Dermis microvascular lymphatic vessel endothelial cell (primary cell): ENCODE measurements around the gene TEX19. TPM values are rescaled to one million over a fixed set of nuclear protein-coding genes. Genes with fewer than 3 reads are reported as not detected.

Experiments
- DNase-seq, 2 donors: peaks; one replicate each; pipeline versions ENCODE4 v3.0.0 to v3.0.0-alpha.2; 2010; ENCODE audit warnings: low read depth in 2 of 2
- total RNA-seq: library from RNA; depleted of rRNA; stranded (reverse); fragments of >200 nt; gene quantifications from 2 replicates; pipeline ENCODE4 v1.2.1, GENCODE V29; 2014

Gene TEX19
- total RNA-seq, 1 donor from 2014 or later: not detected

GRCh38 chr17:82321947-82322466, 37.0 kb upstream of the TEX19 start:
- DNase-seq: no peak

- DNase-seq: no peak
These were observed 36.3 kb upstream of the TEX19 start for GRCh38 chr17:82322526-82323453.

GRCh38 chr17:82323514-82324234, 35.4 kb upstream of the TEX19 start:
- DNase-seq: no peak

DNA sequence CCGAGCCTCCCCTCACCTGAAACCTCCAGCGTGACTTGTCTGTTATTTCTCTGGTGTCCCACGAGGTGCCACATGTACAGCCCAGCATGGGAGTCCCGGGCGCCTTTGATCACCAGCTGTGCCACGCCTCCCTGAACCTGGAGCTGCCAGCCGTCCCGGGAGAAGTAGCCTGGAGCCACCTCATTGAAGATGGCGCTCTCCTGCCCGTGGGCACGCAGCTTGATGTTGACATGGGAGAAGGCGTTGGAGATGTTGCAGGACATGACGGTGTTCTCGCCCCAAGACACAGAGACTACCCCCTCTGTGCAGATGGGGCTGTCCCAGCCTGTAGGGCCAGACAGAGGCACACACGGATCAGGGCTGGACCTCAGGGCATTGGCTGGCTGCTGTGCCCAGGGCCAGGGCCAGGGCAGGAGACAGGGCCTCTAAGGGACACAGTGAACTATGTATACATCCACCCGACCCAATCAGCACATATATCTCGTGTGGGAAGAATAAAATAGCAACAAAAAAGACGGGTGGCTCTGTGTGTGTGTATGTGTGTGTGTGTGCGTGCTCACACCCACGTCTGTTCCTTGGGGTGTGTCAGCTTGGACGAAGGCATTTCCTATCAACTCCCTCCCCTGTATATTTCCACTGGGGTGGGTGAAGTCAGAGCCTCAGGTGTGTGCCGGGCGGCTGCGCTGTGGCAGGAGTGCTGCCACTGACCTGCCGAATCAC, 34.3 kb upstream of the TEX19 start:
- DNase-seq: no peak

- no peak for DNase-seq
These were observed 33.5 kb upstream of the TEX19 start for GRCh38 chr17:82325286-82326180.

- no peak for DNase-seq
These were observed 31.8 kb upstream of the TEX19 start for GRCh38 chr17:82327289-82327688.

GRCh38 chr17:82327757-82328140, 31.3 kb upstream of the TEX19 start:
- DNase-seq: no peak

GRCh38 chr17:82328141-82328993, 30.7 kb upstream of the TEX19 start:
- DNase-seq: no peak

GRCh38 chr17:82328994-82329507, 30.0 kb upstream of the TEX19 start:
- no peak for DNase-seq

DNA sequence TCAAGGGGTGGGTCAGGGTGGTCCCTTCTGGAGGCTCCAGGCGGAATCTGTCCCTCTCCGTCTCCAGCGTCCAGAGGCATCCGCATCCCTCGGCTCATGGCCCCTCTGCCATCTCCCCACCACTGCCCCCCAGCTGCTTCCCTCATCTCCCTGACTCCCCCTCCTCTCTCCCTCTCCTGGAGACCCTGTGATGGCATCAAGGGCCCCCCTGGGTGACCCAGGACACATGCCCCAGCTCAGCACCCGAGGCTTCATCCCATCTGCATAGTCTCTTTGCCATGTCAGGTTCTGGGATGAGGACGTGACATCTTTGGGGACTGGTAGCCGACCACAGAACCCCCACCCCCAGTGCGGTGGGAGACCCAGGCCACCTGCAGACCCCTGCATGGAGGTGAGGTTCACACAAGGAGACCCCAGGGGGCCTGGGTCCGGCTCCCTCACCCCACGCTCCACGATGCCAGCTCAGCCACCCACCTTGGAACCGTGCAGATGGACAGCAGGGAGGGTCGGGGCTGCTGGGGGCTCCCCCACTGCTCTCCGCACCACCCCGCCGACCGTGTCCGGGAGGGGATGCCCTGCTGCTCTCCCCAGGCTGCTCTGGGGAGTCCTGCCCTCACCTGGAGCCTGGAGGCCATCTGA, 29.2 kb upstream of the TEX19 start:
- DNase-seq: no peak

- peak; percentile 25 to 47 for DNase-seq
These were observed 28.5 kb upstream of the TEX19 start for GRCh38 chr17:82330322-82331239.

DNA sequence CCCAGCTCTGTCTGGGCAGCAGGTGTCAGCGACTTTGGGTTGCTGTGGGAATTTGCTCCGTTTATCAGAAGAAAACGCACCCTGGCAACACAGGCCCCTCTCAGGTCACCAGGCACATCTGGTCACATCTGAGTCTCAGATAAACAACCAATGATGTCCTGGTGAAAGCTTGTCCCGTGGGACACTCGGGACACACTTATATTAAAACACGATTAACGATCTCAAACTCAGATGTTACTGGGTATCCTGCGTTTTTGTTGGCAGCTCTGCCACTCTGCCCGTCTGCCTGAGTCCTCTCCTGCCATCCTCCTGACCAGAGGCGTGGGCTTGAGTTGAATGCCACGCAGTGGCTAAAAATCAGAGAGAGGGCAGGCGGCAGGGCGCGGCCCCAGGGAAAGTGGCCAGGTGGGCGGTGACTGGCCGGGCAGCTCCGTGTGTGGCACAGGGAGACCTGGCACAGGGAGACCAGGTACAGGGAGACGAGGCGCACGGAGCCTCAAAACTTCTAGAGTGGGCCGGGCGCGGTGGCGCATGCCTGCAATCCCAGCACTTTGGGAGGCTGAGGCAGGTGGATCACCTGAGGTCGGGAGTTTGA, 27.6 kb upstream of the TEX19 start:
- DNase-seq: no peak

DNA sequence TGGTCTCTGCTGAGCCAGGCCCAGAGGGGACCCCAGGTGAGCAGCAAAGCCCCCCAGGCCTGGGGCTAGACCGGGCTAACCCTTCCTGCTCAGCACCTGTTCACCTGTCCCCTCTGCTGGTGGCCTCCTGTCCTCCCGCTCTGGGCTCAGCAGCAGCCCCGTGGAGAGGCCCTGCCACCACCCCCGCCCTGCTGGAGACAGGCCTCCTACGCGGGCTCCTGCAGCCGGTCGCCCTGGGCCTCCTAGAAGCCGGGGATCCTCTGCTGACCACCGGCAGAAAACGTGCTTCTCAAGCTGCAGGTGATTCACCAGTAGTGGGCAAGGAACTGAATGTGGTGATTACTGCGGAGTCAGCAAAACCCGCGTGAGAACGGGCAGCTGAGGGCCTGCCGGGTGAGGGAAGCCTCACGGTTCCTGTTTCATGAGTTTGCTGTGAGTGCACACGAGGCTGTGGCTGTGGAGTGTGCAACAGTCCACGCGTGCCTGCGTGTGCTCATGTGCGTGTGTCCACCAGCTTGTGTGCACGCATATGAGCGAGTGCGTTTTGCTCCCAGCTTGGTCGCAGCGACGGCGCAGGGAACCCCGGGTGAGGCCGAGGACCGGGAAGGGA, 26.3 kb upstream of the TEX19 start:
- DNase-seq: no peak

DNA sequence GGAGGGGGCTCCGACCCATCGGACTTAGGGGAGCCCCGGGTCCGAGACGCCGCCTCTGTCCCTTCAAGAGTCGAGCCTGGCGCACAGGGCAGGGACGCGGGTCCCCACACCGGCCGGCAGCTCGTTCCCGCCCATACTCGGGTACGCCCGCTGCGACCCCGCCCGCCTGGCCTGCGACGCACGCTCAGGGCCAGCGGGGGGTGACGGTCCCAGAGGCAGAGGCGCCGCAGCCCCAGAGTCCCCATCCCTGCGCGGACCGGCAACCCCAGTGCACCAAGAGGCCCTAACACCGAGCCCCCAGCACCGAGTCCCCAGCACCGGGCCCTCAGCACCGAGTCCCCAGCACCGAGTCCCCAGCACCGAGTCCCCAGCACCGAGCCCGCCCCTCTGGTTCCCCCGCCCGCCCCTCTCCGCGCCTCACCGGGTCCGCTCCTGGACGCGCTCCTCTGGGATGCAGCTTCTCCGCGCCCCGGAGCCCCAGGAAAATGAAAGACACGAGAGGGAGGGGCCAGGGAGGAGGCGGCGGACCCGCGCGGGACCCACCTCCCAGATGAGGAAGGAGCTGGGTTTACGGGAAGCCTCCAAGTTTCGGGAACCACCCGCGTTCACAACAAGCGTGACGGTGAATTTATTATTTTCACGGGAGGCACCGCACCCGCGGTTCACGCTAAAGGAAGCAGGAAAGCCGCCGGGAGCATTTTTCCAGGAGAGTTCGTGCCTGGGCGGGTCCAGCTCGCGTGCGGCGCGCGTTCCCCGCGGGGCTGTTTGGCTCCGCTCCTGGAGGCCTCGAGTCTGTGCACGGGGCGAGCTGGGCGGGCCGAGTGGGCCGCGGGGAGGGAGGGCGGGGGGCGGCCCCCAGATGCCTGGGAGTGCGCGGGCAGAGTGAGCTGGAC, 25.5 kb upstream of the TEX19 start, which contains the start of gene SECTM1:
TSS of gene SECTM1 (minus strand) at position 488 of the 893 bp plus-strand sequence. CDS start 6,526 bp downstream, outside the sequence.
- peak in 1 of 2 donors; percentile 33 for DNase-seq

DNA sequence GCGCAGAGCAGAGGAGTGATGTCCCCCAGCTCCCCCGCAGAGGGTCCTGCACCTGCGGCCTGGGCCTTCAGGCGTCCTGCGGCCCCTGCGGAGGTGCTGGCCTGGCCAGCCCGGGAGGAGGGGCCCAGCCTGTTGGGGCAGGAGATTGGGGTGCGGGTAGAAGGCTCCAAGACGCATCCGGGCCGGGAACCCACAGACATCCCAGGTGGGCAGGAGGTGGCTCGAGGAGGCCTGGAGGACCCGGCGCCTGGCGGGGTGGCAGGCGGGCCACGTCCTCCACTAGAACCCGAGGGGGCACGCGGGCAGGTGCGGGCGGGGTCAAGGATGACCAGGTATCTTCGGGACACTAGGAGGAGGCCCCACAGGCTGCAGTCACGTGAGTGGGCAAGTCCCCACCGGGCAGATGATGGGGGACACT, 24.8 kb upstream of the TEX19 start:
- DNase-seq: no peak
